ENCODE measurements around the gene LAMTOR2. TPM values are rescaled to one million over a fixed set of nuclear protein-coding genes. Genes with fewer than 3 reads are reported as not detected.

Gene LAMTOR2
- total RNA-seq, 1 donor = 16.6 TPM

DNA sequence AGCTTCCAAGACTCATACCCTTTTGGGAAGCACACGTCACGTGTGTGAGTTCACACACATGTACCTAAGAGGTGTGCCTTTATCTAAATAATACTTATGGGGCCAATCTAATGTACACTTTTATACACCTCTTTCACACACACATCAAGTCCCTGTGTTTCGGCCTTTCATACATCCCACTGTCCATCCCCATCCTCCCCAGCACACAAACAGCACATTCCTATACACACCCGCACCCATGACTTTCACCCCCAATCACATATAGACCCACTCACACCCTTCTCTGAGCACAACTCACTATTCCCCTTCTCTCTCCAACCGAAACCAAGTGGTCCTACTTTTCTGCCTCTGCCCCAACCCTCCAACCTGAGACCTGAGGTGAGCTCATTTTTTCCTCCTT is 24.1 kb downstream of the LAMTOR2 start:
- Histone ChIP-seq H3K27me3 (ENCODE audit: insufficient read depth, low read length) (peaks cover 12% of the 10 kb centered on the region), H3K4me3 (ENCODE audit: low read length) (no peak overlapping the region), H3K4me1 (ENCODE audit: insufficient read depth, low read length) (peaks cover 19% of the 10 kb centered on the region), H3K9me3 (ENCODE audit: low read depth, low read length) (no peaks in the 10 kb centered on the region)

DNA sequence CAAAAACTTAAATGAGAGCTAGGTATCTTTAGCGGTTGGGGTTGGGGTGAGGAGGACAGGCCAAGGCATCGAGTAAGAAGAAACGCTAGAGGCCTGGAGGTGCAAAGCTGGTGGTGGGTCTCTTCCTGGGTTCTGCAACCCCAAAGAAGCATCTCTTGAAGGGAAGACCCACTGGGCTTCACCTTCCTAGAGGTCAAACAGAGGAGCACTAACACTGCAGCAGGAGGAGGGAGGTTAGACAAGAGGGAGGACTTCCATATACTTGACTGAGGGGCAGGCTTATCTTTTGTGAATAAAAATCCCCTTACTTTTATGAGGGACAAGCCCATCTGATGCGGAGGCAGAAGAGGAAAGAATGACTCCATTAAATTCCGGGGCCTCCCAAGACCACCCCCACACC is 25.2 kb downstream of the LAMTOR2 start:
- peaks cover 19% of the 10 kb centered on the region for H3K4me1 ChIP-seq (ENCODE audit: insufficient read depth, low read length)
- H3K9me3 ChIP-seq (ENCODE audit: low read depth, low read length) = no peaks in the 10 kb centered on the region
- peaks cover 21% of the 10 kb centered on the region for H3K27me3 ChIP-seq (ENCODE audit: insufficient read depth, low read length)
- H3K4me3 ChIP-seq (ENCODE audit: low read length) = no peak overlapping the region

DNA sequence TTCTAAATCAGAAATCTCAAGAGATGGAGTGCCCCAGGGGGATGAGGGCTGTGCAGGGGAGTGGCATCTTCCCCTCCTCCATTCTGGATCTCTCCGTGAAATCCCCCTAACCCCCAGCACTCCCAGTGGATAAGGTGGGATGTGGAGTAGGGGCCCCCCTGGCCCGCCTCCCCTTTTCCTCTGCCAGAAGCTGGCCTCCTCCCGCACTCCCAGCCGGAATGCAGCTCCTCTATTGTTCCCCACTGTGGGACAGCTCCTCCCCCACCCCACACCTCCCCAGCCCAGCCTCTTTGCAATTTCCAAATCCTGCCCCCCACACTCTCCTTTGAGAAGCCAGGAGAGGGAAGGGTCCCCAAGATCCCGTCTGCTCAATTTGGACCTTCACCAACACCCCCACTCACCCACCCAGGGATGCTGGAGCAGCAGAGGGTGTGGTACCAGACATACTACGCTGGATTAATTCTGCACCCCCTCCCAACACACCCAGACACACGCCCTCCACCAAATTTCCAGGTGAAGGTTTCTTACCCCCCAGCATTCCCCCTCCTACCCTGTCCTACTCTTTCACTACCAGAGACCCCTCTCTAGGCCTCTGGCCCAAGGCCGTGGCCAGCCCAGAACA is 25.8 kb downstream of the LAMTOR2 start:
- peaks cover 19% of the 10 kb centered on the region for H3K4me1 ChIP-seq (ENCODE audit: insufficient read depth, low read length)
- no peaks in the 10 kb centered on the region for H3K9me3 ChIP-seq (ENCODE audit: low read depth, low read length)
- H3K4me3 ChIP-seq (ENCODE audit: low read length) = no peak overlapping the region
- H3K27me3 ChIP-seq (ENCODE audit: insufficient read depth, low read length) = peaks cover 23% of the 10 kb centered on the region

DNA sequence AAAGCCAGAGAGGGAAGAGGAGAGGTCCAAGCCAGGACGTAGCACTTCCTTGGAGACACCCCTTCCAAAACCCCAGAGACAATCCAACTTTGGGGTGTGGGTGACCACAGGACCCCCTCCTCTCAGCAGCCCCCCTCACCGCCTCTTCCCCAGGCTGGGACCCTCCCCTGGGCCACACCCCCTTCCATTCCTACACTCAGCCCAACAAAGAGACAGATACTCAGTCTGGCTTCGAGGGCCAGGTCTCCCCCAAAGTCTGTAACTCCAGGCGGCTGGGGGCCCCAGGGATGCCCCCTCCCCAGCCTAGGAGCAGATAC is 26.2 kb downstream of the LAMTOR2 start:
- H3K4me3 ChIP-seq (ENCODE audit: low read length) = no peak overlapping the region
- no peaks in the 10 kb centered on the region for H3K9me3 ChIP-seq (ENCODE audit: low read depth, low read length)
- H3K4me1 ChIP-seq (ENCODE audit: insufficient read depth, low read length) = peaks cover 17% of the 10 kb centered on the region
- H3K27me3 ChIP-seq (ENCODE audit: insufficient read depth, low read length) = peaks cover 21% of the 10 kb centered on the region

DNA sequence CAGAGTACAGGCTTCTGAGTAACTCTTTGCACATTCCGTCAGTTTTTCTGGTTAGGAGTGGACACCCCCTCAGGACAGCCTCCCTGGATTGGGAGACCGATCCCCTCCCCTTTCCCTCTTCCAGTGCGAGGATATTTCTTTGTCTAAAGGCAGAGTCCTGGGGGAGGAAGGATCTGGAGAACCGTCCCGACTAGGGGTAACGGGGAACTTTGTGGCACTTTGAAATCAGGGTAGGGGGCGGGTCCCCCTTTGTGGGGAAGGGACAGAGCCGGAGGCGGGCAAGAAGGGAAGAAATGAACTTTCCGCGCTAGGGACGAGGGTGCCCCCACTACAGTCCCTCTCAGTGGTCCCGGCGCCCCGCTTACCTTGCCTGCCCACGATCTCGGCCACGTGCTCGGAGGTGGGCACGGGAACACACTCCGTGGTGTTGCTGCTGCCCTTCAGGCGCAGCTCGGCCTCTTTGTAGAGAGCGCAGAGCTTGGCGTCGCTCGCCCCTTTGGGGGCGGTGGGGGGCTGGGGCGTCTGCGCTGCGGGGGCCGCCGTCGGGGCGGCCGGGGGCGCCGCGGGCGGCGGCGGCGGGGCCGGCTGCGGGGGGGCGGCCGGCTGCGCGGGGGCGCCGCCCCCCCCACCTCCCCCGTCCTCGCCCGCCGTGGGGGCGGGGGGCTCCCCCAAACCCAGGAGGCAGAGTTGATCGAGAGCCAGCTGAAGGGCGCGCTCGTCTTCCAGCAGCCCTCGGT is 26.8 kb downstream of the LAMTOR2 start:
- Histone ChIP-seq H3K4me1 (ENCODE audit: insufficient read depth, low read length) (peaks cover 11% of the 10 kb centered on the region), H3K9me3 (ENCODE audit: low read depth, low read length) (no peaks in the 10 kb centered on the region), H3K27me3 (ENCODE audit: insufficient read depth, low read length) (peaks cover 19% of the 10 kb centered on the region), H3K4me3 (ENCODE audit: low read length) (no peak overlapping the region)

DNA sequence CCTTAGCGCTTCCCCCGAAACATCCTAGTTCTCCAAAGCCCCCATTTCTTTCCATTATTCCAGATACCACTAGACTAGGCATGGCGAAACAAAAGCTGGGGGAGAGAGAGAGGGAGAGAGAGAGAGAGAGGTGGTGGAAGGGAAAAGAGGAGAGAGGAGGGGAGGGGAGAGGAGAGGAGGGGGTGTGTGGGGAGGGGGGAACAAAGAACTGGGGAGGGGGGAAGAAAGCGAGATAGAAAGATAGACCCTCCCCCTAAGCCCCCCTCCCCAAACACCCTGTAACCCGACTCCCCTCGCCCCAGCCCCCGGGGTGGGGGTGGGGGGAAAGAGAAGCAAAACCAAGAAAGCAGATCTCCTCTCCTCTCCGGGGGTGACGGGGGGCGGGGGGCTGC is 27.3 kb downstream of the LAMTOR2 start:
- Histone ChIP-seq H3K4me3 (ENCODE audit: low read length) (peak overlapping the region; percentile 53), H3K27me3 (ENCODE audit: insufficient read depth, low read length) (peaks cover 19% of the 10 kb centered on the region), H3K4me1 (ENCODE audit: insufficient read depth, low read length) (peaks cover 6% of the 10 kb centered on the region), H3K9me3 (ENCODE audit: low read depth, low read length) (no peaks in the 10 kb centered on the region)

DNA sequence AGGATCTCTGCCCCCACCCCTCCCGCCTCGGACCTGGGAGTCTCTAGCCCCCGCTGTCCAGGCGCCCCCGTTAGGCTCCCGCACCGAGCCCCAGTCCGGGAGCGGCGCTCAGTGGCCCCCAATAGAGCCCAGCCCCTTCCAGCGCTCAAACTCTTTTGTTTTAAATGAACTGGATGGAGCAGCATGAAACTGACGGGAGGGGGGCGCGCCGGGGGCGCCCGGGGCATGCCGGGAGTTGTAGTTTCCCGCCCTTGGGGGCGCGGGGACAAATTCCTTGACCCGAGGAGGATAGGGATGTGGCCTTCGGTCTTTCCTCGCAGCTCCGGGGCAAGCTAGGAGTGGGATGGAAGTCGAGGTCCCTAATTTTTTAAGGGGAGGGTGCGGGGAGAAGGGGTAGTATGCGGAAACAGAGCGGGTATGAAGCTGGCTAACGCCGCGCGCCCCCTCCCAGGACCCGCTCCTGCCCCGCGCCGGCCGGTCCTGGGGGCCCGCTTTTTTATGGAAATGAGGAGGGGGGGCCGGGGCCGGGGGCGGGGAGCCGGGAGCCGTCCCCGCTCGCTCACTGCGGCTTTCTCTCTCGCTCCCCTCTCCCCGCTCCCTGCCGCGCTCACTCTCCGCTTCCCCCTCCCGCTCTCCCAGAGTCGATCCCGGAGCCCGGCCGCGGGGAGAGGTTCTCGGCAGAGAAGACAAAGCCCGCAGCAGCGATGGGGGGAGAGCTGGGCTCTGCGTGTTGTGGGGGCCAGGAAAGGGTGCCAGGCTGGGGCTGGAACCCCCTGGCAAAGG is 27.9 kb downstream of the LAMTOR2 start, which contains the start of gene MEX3A:
MEX3A (minus strand) TSS at position 157 of the 783 bp plus-strand sequence. CDS start 467 bp downstream, outside the sequence.
- peak within 1 kb of the TSS; percentile 53 for H3K4me3 ChIP-seq (ENCODE audit: low read length)
- H3K27me3 ChIP-seq (ENCODE audit: insufficient read depth, low read length) = peaks cover 19% of the 10 kb centered on the region
- H3K4me1 ChIP-seq (ENCODE audit: insufficient read depth, low read length) = peaks cover 6% of the 10 kb centered on the region
- H3K9me3 ChIP-seq (ENCODE audit: low read depth, low read length) = no peaks in the 10 kb centered on the region

DNA sequence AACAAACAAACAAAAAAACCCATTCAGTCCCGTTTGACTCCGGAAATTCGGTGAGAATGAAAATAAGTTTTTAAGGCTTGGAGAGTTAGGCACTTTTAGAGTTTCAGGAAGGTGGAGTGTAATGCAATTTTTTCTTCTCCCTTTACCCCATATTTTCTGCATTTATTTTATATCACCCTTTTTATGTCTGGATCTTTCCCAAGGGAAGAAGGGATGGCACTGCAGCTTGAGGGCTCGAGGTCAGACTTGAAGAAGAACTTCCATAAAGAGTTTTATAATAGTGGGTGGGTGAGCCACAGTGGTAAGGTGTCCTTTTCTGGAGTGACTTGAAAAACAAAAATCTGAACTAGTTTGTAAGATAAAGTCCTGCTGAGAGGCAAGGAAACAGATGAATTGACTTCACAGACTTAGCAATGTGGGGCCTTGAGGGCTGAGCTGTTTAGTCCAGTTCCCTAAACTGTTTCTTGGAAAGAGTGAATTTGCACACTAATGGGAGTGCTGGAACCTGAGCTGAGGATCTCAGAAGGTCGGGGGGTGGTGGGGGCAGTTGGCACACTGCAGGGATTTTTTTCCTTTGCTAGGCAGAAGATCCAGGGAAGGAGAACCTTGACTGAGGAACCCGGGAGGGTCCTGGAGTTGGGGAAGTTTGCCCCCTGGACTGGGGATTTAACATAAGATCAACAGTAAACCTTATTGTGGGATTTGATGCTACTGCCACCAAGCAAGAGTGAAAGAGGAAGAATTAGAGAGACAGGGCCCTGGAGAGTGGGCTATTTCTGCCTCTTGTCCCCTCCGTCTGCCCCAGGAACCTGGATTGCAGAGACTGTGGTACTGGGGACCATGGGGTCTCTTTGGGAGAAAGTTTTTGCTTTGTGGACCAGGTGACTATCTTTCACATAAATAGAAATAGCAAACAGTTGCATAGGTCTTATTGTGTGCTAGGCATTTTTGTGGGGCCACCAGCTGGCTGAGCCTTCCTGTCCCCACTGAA is 29.5 kb downstream of the LAMTOR2 start:
- H3K4me3 ChIP-seq (ENCODE audit: low read length) = no peak overlapping the region

DNA sequence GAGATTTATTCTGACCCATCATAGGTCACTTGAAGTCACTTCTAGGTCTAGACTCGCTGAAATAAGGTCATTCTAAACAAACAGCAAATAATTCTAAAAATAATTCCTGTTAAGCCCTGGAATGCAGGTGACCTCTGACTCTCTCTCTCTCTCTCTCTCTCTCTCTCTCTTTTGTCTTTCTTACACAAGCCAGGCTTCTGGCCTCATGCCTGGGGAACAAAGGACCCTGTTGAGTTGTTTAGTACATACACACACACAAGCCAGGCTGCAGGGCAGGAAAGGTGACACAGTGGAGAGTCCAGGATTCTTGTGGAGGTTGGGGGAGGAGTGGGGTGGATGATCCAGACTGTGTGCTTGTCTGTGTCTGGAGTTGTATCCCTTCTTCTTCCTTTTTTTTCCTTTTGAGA is 31.7 kb downstream of the LAMTOR2 start:
- H3K4me3 ChIP-seq (ENCODE audit: low read length) = no peak overlapping the region
- H3K9me3 ChIP-seq (ENCODE audit: low read depth, low read length) = no peaks in the 10 kb centered on the region
- peaks cover 24% of the 10 kb centered on the region for H3K4me1 ChIP-seq (ENCODE audit: insufficient read depth, low read length)
- H3K27me3 ChIP-seq (ENCODE audit: insufficient read depth, low read length) = peaks cover 16% of the 10 kb centered on the region

More for the DNA sequence above, 29.5 kb downstream of the LAMTOR2 start:
- H3K4me1 ChIP-seq (ENCODE audit: insufficient read depth, low read length) = peaks cover 6% of the 10 kb centered on the region
- peaks cover 19% of the 10 kb centered on the region for H3K27me3 ChIP-seq (ENCODE audit: insufficient read depth, low read length)
- H3K9me3 ChIP-seq (ENCODE audit: low read depth, low read length) = no peaks in the 10 kb centered on the region

DNA sequence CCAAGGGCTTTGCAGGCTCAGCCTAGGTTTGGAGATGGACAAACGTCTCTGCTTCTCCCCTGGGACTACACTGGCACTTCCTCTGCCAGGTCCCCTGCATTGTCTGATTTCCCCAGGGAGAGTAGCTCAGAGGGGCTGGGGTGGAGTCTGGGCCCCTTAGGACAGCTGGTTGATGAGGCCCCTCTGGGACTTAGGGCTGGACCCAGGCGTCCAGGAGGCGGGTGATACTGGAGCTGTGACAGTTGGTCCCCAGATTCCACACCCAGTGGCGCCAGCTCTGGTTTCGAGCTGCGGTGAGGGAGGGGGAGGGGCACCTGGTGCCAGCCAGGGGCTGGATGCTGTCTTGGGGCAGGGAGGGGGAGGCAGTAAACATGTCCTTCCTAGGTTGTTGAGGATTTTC is 35.1 kb downstream of the LAMTOR2 start:
- peaks cover 7% of the 10 kb centered on the region for H3K27me3 ChIP-seq (ENCODE audit: insufficient read depth, low read length)
- no peak overlapping the region for H3K4me3 ChIP-seq (ENCODE audit: low read length)
- H3K4me1 ChIP-seq (ENCODE audit: insufficient read depth, low read length) = peaks cover 18% of the 10 kb centered on the region
- H3K9me3 ChIP-seq (ENCODE audit: low read depth, low read length) = no peaks in the 10 kb centered on the region

DNA sequence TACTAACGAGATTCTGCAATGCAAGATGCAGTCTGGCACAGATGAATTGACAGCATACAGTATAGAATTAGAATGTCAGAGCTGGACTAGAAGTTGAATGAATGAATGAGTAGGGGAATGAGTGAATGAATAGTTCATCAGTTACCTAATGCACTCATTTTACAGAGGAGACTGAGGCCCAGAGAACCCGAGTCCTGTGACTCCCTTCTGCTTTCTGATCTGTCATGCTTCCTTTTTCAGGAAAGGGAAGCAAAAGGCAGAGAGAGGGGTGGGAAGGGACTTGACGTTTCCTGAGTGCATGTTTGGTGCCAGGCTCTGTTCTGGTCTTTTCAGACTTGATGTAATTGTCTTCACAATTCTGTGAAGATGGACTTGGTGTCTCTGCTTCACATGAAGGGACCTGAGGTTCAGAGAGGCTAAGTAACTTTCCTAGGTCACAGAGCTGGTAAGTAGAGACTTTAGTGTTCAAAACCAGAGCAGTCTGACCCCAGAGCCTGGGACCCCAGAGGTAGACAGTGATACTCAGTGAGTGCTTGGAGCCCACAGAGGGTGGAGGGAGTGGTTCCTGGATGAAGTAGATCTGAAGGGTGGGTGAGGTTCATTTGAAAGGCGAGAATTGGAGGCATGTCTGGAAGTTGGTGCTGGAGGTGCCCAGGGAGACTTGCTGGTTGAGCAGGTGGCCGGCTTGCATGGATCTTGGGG is 35.7 kb downstream of the LAMTOR2 start:
- Histone ChIP-seq H3K27me3 (ENCODE audit: insufficient read depth, low read length) (peaks cover 4% of the 10 kb centered on the region), H3K9me3 (ENCODE audit: low read depth, low read length) (no peaks in the 10 kb centered on the region)

DNA sequence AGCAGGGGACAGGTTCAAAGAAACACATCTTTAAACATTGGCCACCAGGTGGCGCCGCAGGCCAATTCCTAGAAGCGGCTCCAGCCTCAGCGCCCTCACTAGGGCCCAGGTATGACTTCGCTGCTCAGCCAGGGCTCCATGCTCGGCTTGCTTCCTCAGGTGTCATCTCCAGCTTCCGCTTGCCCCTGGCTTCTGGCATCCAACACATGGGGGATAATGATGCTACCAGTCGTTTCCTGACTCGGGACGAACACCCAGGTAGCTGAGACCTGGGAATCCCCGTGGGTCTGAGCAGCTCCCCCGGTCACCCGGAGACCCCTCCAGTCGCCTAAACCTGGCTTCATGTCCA is 36.2 kb downstream of the LAMTOR2 start:
- Histone ChIP-seq H3K4me3 (ENCODE audit: low read length) (no peak overlapping the region), H3K27me3 (ENCODE audit: insufficient read depth, low read length) (peaks cover 4% of the 10 kb centered on the region), H3K4me1 (ENCODE audit: insufficient read depth, low read length) (peaks cover 20% of the 10 kb centered on the region), H3K9me3 (ENCODE audit: low read depth, low read length) (no peaks in the 10 kb centered on the region)

More for the DNA sequence above, 35.7 kb downstream of the LAMTOR2 start:
- Histone ChIP-seq H3K4me1 (ENCODE audit: insufficient read depth, low read length) (peaks cover 18% of the 10 kb centered on the region), H3K4me3 (ENCODE audit: low read length) (no peak overlapping the region)

DNA sequence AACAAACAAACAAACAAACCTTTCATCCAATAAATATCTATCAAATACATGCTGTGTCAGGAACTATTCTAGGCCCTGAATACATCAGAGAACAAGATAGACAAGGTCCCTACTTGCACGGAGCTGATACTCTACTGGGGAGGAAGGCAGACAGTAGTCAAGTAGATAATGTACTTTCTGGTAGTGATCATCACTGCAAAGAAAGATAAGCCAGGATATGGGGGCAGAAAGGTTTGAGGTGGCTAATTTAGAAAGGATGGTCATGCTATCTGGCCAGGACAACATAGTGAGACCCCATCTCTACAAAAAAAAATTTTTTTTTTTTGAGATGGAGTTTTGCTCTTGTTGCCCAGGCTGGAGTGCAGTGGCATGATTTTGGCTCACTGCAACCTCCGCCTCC is 37.0 kb downstream of the LAMTOR2 start:
- H3K9me3 ChIP-seq (ENCODE audit: low read depth, low read length) = no peaks in the 10 kb centered on the region
- H3K4me3 ChIP-seq (ENCODE audit: low read length) = no peak overlapping the region
- peaks cover 28% of the 10 kb centered on the region for H3K4me1 ChIP-seq (ENCODE audit: insufficient read depth, low read length)
- peaks cover 4% of the 10 kb centered on the region for H3K27me3 ChIP-seq (ENCODE audit: insufficient read depth, low read length)

DNA sequence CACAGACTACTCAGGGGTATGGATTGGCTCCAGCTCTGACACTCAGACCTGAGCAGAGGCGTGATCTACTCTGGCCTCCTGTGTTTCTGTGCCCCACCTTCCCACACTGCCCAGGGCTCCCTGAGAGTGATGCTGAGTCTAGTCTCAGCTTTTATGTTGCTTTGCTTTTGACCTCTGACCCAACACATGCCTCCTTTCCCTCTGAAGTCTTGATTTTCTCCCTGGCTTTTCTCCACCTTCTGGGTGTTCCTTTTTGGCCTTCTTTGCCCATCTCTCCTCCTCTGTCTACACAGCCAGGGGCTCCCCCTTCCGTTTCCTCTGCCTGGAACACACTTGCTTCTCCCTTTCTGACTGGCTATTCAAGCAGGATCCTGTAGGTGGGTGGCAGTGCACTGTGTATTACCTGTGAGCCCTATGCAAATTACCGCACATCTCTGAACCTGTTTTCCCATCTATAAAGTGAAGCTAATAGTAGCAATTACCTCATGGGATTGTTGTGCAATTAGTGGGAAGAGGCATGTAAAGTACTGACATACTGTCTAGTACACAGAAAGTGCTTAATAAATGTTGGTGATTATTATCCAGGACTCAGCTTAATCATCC is 41.4 kb downstream of the LAMTOR2 start:
- Histone ChIP-seq H3K4me3 (ENCODE audit: low read length) (no peak overlapping the region), H3K27me3 (ENCODE audit: insufficient read depth, low read length) (peaks cover 9% of the 10 kb centered on the region), H3K4me1 (ENCODE audit: insufficient read depth, low read length) (peaks cover 24% of the 10 kb centered on the region), H3K9me3 (ENCODE audit: low read depth, low read length) (no peaks in the 10 kb centered on the region)

All from mononuclear cell (primary cell).